ENCODE data around the gene RNF130. TPM values are rescaled to one million over a fixed set of nuclear protein-coding genes. Genes with fewer than 3 reads are reported as not detected.
A peak's percentile ranks its signal among the peaks of the same experiment; 100 is the strongest.

RNF130 gene
- polyA plus RNA-seq, 4 donors = 15.9 to 40.2 (median 28.4) TPM

DNA sequence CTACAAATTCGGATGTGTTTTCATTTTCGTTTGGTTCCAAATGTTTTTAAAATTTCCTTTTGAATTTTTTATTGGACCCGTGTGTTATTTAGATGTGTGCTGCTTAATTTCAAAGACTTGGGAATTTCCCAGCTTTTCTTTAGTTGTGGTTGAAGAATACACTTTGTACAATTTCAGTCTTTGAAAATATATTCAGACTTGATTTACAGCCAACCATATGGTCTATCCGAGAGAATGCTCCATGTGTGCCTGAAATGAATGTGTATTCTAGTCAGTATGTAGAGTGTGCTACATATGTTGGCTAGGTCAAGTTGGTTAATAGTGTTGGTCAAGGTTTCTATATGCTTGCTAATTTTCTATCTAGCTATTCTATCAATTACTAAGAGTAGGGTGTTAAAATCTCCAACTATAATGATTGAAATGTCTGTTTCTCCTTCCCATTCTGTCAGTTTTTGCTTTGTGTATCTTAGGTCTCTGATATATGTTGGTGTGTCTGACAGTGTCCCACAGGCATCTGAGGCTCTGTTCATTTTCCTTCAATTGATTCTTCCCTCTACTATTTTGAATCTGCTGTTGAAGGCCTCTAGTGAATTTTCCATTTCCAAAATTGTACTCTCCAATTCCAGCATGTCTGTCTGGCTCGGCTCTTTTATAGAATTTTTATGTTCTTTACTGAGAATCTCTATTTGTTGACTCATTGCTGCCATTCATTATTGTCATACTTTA is 36.2 kb downstream of the RNF130 start:
- no peaks in the 10 kb centered on the region for H3K27me3 ChIP-seq (ENCODE audit: control insufficient read depth in 3 of 3, insufficient read depth in 3 of 3, low read length in 3 of 3)
- peaks cover 0 to 9% of the 10 kb centered on the region in 2 donors for H3K9me3 ChIP-seq (ENCODE audit: control insufficient read depth in 2 of 2, insufficient read depth in 1 of 2, low read depth in 1 of 2, low read length in 1 of 2)
- 91 to 94% (median 92%) methylated on average over 5 of the region's 5 CpGs for WGBS, 3 donors
- no peak overlapping the region for H3K27ac ChIP-seq (ENCODE audit: low read depth in 1 of 3, low read length in 2 of 3)
- no peak for DNase-seq
- no peaks in the 10 kb centered on the region for H3K4me1 ChIP-seq (ENCODE audit: control insufficient read depth in 3 of 3, insufficient read depth in 2 of 3, low read depth in 1 of 3, low read length in 2 of 3)
- no peak overlapping the region for H3K4me3 ChIP-seq (ENCODE audit: low read depth in 1 of 3, low read length in 3 of 3)
- H3K36me3 ChIP-seq (ENCODE audit: control insufficient read depth in 3 of 3, insufficient read depth in 2 of 3, low read depth in 1 of 3, low read length in 3 of 3) = peaks cover 0 to 9% (median 0%) of the 10 kb centered on the region in 3 donors
- FAIRE-seq = no peak

DNA sequence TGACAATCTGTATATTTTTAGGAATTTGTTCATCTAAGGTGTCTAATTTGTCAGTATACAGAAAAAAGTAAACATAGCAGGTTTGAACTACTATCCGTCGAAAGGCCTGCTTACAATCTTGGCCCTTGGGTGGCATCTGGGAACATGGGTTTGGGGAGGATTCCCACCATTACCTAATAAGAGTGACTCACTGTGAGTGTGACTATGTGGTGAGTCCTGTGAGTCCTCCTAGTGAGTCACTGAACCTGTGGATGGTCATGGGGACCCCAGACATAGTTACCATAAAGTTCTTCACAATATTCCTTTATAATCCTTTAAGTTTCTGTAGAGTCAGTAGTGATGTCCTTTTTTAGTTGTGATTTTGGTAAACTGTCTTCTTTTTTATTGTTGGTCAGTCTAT is 37.0 kb downstream of the RNF130 start:
- Histone ChIP-seq H3K27ac (ENCODE audit: low read depth in 1 of 3, low read length in 2 of 3) (no peak overlapping the region), H3K4me3 (ENCODE audit: low read depth in 1 of 3, low read length in 3 of 3) (no peak overlapping the region), H3K36me3 (ENCODE audit: control insufficient read depth in 3 of 3, insufficient read depth in 2 of 3, low read depth in 1 of 3, low read length in 3 of 3) (peaks cover 0 to 9% (median 0%) of the 10 kb centered on the region in 3 donors), H3K4me1 (ENCODE audit: control insufficient read depth in 3 of 3, insufficient read depth in 2 of 3, low read depth in 1 of 3, low read length in 2 of 3) (no peaks in the 10 kb centered on the region), H3K9me3 (ENCODE audit: control insufficient read depth in 2 of 2, insufficient read depth in 1 of 2, low read depth in 1 of 2, low read length in 1 of 2) (peaks cover 0 to 9% of the 10 kb centered on the region in 2 donors), H3K27me3 (ENCODE audit: control insufficient read depth in 3 of 3, insufficient read depth in 3 of 3, low read length in 3 of 3) (no peaks in the 10 kb centered on the region)
- WGBS, 3 donors = 96 to 100% (median 98%) methylated on average over 2 of the region's 2 CpGs
- DNase-seq (no peak), FAIRE-seq (no peak)

DNA sequence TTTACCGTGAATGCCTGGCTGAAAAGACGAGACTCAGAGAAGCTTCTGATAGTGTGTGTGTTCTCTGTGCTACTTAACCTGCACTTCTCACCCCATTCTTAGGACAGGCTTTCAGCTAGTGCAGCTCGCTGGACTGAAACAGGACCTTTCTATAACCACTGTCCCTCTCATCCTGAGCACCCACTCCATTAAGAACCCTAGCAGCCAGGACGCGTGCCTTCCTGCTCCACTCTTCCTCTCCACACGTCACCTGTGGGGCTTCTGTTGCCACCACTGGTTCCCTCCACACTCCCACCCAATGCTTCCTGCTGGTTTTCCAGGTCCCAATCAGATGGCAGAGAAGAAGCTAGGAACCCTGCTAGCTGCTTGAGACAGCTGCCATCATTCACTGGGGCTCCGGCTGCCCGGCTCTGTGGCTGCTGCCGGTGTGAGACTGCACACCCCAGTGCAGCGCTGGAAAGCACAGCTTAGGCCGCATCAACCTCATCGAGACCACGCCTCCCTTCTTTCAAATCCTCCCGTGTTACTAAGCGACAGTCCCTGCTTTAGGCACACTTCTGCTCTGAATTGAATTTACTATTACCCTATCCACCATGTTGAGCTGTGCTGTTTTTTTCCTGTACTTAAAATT is 44.0 kb downstream of the RNF130 start:
- WGBS, 3 donors = 83 to 91% (median 91%) methylated on average over 15 of the region's 15 CpGs
- DNase-seq (no peak), FAIRE-seq (no peak)

DNA sequence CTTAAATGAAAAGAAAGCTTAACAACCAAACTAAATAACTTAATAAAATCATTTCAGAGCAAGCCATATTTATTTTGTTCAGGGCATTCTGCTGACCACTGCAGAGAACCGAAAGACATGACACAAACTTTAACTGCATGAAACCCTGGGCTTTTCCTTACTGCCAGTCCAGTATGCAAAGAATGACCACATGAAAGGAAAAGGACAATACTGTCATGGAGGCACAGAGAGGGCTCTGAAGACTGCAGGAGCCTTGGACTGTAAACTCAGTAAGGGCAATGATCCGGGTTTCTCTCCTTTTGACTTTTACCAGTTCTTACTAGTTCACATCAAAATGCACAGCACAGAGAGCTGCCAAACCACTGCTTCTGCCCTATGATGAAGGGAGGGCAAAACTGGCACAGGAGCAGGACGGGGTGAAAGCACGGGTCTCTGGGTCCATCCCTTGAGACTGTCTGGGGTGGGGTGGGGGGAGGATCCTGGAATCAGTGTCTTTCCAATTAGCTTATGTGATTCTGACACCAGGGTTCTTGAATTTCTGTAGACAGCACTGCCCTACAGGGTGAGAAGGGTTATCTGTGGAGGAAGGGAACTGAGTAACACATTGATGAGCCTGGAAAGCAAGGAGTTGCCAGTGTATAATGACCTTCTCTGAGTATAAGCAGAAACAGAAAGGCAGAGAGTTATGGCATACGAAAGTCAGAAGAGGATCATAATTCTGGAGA is 44.7 kb downstream of the RNF130 start:
- 60 to 64% (median 63%) methylated on average over 5 of the region's 5 CpGs for WGBS, 3 donors
- no peak overlapping the region for H3K27ac ChIP-seq (ENCODE audit: low read depth in 1 of 3, low read length in 2 of 3)

More for the DNA sequence above, 44.0 kb downstream of the RNF130 start:
- Histone ChIP-seq H3K4me1 (ENCODE audit: control insufficient read depth in 3 of 3, insufficient read depth in 2 of 3, low read depth in 1 of 3, low read length in 2 of 3) (no peaks in the 10 kb centered on the region), H3K9me3 (ENCODE audit: control insufficient read depth in 2 of 2, insufficient read depth in 1 of 2, low read depth in 1 of 2, low read length in 1 of 2) (no peaks in the 10 kb centered on the region), H3K27ac (ENCODE audit: low read depth in 1 of 3, low read length in 2 of 3) (no peak overlapping the region), H3K4me3 (ENCODE audit: low read depth in 1 of 3, low read length in 3 of 3) (no peak overlapping the region), H3K36me3 (ENCODE audit: control insufficient read depth in 3 of 3, insufficient read depth in 2 of 3, low read depth in 1 of 3, low read length in 3 of 3) (no peaks in the 10 kb centered on the region), H3K27me3 (ENCODE audit: control insufficient read depth in 3 of 3, insufficient read depth in 3 of 3, low read length in 3 of 3) (no peaks in the 10 kb centered on the region)

DNA sequence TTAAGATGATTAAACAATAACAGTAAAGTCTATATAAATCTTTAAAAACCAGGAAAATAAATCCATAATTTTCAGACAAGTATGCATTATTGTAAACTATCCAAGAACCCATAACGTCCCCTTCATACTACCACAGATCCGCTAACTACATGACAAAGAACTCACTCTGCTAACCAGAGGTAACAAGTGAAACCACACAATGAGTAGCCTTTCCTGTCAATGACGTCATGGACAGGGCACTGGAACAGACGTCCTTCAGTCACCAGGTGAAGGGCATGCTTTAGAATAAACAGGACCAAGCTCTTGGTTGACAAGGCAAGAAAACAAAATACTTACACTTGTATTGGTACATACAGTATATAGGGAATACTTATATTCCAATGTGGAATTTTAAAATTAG is 45.2 kb downstream of the RNF130 start:
- Histone ChIP-seq H3K27me3 (ENCODE audit: control insufficient read depth in 3 of 3, insufficient read depth in 3 of 3, low read length in 3 of 3) (no peaks in the 10 kb centered on the region), H3K36me3 (ENCODE audit: control insufficient read depth in 3 of 3, insufficient read depth in 2 of 3, low read depth in 1 of 3, low read length in 3 of 3) (no peaks in the 10 kb centered on the region), H3K9me3 (ENCODE audit: control insufficient read depth in 2 of 2, insufficient read depth in 1 of 2, low read depth in 1 of 2, low read length in 1 of 2) (no peaks in the 10 kb centered on the region), H3K4me1 (ENCODE audit: control insufficient read depth in 3 of 3, insufficient read depth in 2 of 3, low read depth in 1 of 3, low read length in 2 of 3) (no peaks in the 10 kb centered on the region), H3K4me3 (ENCODE audit: low read depth in 1 of 3, low read length in 3 of 3) (no peak overlapping the region), H3K27ac (ENCODE audit: low read depth in 1 of 3, low read length in 2 of 3) (no peak overlapping the region)
- FAIRE-seq = no peak
- peak in 1 of 2 donors; percentile 23 for DNase-seq
- 42 to 48% (median 46%) methylated on average over 4 of the region's 4 CpGs for WGBS, 3 donors

More for the DNA sequence above, 44.7 kb downstream of the RNF130 start:
- no peaks in the 10 kb centered on the region for H3K9me3 ChIP-seq (ENCODE audit: control insufficient read depth in 2 of 2, insufficient read depth in 1 of 2, low read depth in 1 of 2, low read length in 1 of 2)
- DNase-seq (no peak), FAIRE-seq (no peak)
- no peak overlapping the region for H3K4me3 ChIP-seq (ENCODE audit: low read depth in 1 of 3, low read length in 3 of 3)
- H3K4me1 ChIP-seq (ENCODE audit: control insufficient read depth in 3 of 3, insufficient read depth in 2 of 3, low read depth in 1 of 3, low read length in 2 of 3) = no peaks in the 10 kb centered on the region
- H3K27me3 ChIP-seq (ENCODE audit: control insufficient read depth in 3 of 3, insufficient read depth in 3 of 3, low read length in 3 of 3) = no peaks in the 10 kb centered on the region
- H3K36me3 ChIP-seq (ENCODE audit: control insufficient read depth in 3 of 3, insufficient read depth in 2 of 3, low read depth in 1 of 3, low read length in 3 of 3) = no peaks in the 10 kb centered on the region

GRCh38 chr5:180021900-180022299 is 49.7 kb downstream of the RNF130 start:
- 94 to 96% (median 95%) methylated on average over 12 of the region's 12 CpGs for WGBS, 3 donors

GRCh38 chr5:180020176-180020575 is 51.4 kb downstream of the RNF130 start:
- WGBS, 3 donors = 79 to 90% (median 88%) methylated on average over 14 to 15 of the region's 15 CpGs
- H3K9me3 ChIP-seq (ENCODE audit: control insufficient read depth in 2 of 2, insufficient read depth in 1 of 2, low read depth in 1 of 2, low read length in 1 of 2) = peaks cover 0 to 9% of the 10 kb centered on the region in 2 donors
- peaks cover 0 to 8% (median 0%) of the 10 kb centered on the region in 3 donors for H3K36me3 ChIP-seq (ENCODE audit: control insufficient read depth in 3 of 3, insufficient read depth in 2 of 3, low read depth in 1 of 3, low read length in 3 of 3)
- H3K4me3 ChIP-seq (ENCODE audit: low read depth in 1 of 3, low read length in 3 of 3) = no peak overlapping the region
- no peaks in the 10 kb centered on the region for H3K27me3 ChIP-seq (ENCODE audit: control insufficient read depth in 3 of 3, insufficient read depth in 3 of 3, low read length in 3 of 3)
- H3K4me1 ChIP-seq (ENCODE audit: control insufficient read depth in 3 of 3, insufficient read depth in 2 of 3, low read depth in 1 of 3, low read length in 2 of 3) = no peaks in the 10 kb centered on the region
- H3K27ac ChIP-seq (ENCODE audit: low read depth in 1 of 3, low read length in 2 of 3) = no peak overlapping the region
- DNase-seq = no peak
- FAIRE-seq = no peak

More at GRCh38 chr5:180021900-180022299, 49.7 kb downstream of the RNF130 start:
- Histone ChIP-seq H3K4me1 (ENCODE audit: control insufficient read depth in 3 of 3, insufficient read depth in 2 of 3, low read depth in 1 of 3, low read length in 2 of 3) (no peaks in the 10 kb centered on the region), H3K4me3 (ENCODE audit: low read depth in 1 of 3, low read length in 3 of 3) (no peak overlapping the region), H3K27me3 (ENCODE audit: control insufficient read depth in 3 of 3, insufficient read depth in 3 of 3, low read length in 3 of 3) (no peaks in the 10 kb centered on the region), H3K27ac (ENCODE audit: low read depth in 1 of 3, low read length in 2 of 3) (no peak overlapping the region), H3K36me3 (ENCODE audit: control insufficient read depth in 3 of 3, insufficient read depth in 2 of 3, low read depth in 1 of 3, low read length in 3 of 3) (peaks cover 0 to 8% (median 0%) of the 10 kb centered on the region in 3 donors), H3K9me3 (ENCODE audit: control insufficient read depth in 2 of 2, insufficient read depth in 1 of 2, low read depth in 1 of 2, low read length in 1 of 2) (peaks cover 0 to 9% of the 10 kb centered on the region in 2 donors)
- no peak for DNase-seq
- FAIRE-seq = no peak

GRCh38 chr5:180018347-180019060 is 53.1 kb downstream of the RNF130 start:
- no peak overlapping the region for H3K4me3 ChIP-seq (ENCODE audit: low read depth in 1 of 3, low read length in 3 of 3)
- DNase-seq (peak in 1 of 2 donors; percentile 27), FAIRE-seq (no peak)
- no peaks in the 10 kb centered on the region for H3K4me1 ChIP-seq (ENCODE audit: control insufficient read depth in 3 of 3, insufficient read depth in 2 of 3, low read depth in 1 of 3, low read length in 2 of 3)
- peaks cover 0 to 8% (median 0%) of the 10 kb centered on the region in 3 donors for H3K36me3 ChIP-seq (ENCODE audit: control insufficient read depth in 3 of 3, insufficient read depth in 2 of 3, low read depth in 1 of 3, low read length in 3 of 3)
- H3K27ac ChIP-seq (ENCODE audit: low read depth in 1 of 3, low read length in 2 of 3) = no peak overlapping the region
- no peaks in the 10 kb centered on the region for H3K27me3 ChIP-seq (ENCODE audit: control insufficient read depth in 3 of 3, insufficient read depth in 3 of 3, low read length in 3 of 3)
- peaks cover 0 to 9% of the 10 kb centered on the region in 2 donors for H3K9me3 ChIP-seq (ENCODE audit: control insufficient read depth in 2 of 2, insufficient read depth in 1 of 2, low read depth in 1 of 2, low read length in 1 of 2)
- WGBS, 3 donors = 83% methylated on average over 5 of the region's 5 CpGs
